Activated CD8-positive, alpha-beta memory T cell treated with anti-CD3 and anti-CD28 coated beads, Interleukin-2, amount 50 U/mL, for 48 hours (primary cell): Measurements from ENCODE around the gene MPP4.

Source experiments
- DNase-seq: peaks from one replicate; pipeline ENCODE4 v3.0.0-alpha.2; 2020

The MPP4 gene

DNA sequence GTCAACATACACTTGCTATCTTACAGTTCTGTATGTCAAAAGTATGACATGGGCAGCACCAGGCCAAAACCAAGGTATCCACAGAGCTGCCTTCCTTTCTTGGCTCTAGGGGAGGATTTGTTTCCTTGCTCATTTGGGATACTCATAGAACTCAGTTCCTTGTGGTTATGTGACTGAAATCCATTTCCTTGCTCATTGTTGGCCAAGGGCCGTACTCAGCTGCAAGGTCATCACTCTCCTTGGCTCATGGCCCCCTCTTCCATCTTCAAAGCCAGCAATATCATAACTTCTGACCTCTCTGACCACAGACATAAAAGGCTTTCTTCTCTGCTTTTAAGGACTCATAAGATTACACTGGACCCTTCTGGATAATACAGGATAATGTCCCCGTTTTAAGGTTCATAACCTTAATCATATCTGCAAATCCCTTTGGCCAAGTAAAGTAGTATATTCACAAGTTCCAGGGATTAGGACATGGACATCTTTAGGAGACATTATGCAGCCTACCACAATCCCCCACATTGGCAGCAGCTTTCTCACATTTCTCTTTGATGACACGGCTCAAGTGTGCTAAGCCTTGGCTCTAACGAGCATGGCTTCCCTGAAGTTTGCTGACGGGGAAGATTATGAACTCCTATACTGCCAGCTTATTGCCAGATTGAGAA lies 76.0 kb downstream of the MPP4 start:
- DNase-seq: no peak

DNA sequence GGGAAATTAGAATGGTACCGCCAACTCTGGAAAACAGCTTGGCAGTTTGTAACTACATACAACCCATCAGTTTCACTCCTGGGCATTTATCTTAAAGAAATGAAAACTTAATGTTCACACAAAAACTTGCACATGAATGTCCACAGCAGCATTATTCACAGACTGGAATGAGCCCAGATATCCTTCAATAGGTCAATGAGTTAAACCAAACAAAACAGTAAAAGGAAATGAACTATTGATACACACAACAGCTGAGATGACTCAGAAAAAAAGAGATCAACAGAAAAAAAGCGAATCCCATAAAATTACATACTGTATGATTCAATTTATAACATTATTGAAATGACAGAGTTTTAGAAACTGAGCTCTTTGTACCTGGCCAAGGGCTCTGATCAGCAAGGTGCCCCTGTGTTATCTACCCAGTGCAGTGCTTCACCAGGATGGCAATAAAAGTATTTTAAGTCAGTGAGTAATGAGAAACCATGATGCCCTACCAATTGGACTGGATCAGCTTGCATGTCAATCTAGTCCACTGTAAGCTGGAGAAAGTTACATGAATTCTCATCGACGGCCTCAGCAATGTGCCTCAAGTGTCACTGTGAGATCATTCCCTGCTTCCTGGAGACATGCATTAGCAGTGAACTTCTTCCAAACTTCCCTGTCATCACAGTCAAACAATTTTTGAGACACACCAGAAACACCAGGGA lies 77.0 kb downstream of the MPP4 start:
- no peak for DNase-seq

DNA sequence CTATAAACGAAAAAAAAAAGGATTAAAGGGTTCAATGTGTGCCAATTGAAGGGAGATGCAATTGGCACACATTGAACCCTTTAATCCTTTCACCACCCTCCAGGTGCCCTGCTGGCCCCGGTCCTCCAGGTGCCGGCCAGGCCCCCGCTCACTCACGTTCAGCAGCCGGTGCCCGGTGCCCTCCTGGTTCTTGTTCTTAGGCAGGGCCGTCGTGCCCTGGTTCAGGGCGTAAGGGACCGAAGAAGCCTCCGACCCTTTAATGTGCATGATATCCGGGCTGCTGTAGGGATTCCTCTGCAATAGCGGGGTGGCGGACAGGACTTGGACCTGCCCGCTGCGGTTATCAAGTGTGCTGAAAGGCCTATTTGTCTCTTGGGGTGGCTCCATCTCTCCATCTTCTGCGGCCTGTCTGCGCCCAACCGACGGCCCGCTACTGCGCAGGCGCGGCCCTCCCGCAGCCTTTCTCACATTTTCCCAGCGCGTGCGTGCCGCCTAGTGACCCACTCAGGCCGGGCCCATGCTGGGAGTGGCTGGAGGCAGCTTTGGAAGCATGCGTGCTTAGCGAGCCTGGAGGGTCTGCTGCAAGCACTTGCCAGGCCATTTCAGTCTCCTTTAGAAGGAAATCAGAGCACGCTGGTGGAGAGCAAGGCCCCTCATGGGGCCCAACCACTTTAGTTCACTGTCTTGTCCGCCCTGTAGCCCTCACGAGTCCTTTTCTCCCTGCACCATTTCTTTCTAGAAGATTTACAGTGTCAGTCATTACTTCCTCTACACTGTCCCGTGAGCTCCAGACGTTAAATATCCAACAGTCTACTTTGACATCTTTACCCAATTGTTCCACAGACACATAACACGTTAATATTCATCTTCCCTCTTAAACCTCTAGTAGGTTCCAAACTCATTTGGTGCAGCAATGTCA lies 79.4 kb downstream of the MPP4 start:
- no peak for DNase-seq

DNA sequence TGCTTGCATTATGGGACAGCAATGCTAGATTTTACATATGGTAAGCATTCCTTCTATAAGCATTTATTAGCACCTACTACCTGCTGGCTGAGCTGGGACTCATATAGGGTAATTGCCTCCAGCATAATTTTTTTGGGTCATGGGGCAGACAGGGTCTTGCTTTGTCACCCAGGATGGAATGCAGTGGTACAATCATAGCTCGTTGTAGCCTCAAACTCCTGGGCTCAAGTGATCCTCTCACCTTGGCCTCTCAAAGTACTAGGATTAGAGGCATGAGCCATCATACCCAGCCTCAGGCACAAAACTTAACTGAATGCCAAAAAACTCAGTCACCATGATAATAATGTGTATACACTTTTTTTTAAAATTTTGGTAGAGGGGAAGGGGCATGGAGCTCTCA lies 90.4 kb downstream of the MPP4 start:
- DNase-seq: no peak

DNA sequence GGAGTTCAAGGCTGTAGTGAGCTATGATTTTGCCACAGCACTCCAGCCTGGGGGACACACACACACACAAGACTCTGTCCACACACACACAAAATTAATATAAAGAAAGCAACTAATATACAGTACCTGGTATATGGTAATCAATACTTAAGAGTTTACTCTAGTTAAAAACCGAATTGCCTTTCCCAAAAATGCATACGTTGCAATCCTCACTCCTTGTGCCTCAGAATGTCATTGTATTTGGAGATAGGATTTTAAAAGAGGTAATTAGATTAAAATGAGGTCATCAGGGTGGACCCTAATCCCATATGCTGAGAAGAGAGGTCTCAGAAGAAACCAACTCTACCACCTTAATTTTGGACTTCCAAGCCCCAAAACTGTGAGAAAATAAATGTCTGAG lies 90.9 kb downstream of the MPP4 start:
- no peak for DNase-seq

DNA sequence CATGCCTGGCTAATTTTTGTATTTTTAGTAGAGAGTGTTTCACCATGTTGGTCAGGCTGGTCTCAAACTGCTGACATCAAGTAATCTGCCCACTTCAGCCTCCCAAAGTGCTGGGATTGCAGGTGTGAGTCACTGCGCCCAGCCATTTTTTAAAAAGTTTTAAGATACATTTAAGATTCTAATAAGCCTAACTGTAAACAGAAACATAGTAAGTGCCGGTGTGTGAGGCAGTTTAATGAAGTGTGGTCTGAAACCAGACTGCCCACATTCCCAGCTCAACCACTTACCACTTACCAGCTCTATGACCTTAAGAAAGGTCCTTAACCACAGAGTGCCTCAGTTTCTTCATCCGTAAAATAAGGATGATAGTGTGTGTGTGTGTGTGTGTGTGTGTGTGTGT lies 97.5 kb downstream of the MPP4 start:
- no peak for DNase-seq

DNA sequence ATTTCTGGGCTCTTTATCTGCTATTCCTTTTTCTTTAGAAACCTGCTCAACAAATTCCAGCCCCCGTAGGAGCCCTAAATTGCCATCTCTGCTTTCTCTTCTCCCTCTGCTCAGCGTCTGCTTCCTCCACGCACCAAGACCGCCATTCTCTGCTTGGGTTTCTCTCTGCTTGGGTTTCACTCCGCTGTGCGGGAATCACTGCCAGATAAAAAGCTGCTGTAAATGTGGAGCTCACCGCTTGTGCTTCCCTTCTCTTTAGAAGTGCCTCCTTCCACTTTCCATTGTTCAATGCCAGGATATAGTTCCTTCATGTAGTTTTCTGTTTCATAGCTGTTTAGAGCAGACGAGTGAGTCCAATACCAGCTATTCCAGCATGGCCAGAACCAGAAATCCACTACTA lies 101.0 kb downstream of the MPP4 start:
- no peak for DNase-seq
